LNCaP clone FGC (cell line): ENCODE results near the gene WWC1.

Experiments
- DNase-seq: peaks from one replicate; pipeline ENCODE4 v3.0.0-alpha.2; 2011; ENCODE audit warnings: low read depth
- H3K4me3 ChIP-seq: 2 replicates; pipeline ENCODE4 v1.5.1; 2011; ENCODE audit warnings: mild to moderate bottlenecking, low read depth, low read length, control low read depth
- TF ChIP-seq, protein P1 (sequence below): IDR thresholded peaks from 2 replicates; pipeline ENCODE4 v1.5.1; 2012; ENCODE audit warnings: mild to moderate bottlenecking; ENCODE audit not compliant: control insufficient read depth, insufficient read depth; ENCODE audit errors: extremely low read depth

WWC1 gene

DNA sequence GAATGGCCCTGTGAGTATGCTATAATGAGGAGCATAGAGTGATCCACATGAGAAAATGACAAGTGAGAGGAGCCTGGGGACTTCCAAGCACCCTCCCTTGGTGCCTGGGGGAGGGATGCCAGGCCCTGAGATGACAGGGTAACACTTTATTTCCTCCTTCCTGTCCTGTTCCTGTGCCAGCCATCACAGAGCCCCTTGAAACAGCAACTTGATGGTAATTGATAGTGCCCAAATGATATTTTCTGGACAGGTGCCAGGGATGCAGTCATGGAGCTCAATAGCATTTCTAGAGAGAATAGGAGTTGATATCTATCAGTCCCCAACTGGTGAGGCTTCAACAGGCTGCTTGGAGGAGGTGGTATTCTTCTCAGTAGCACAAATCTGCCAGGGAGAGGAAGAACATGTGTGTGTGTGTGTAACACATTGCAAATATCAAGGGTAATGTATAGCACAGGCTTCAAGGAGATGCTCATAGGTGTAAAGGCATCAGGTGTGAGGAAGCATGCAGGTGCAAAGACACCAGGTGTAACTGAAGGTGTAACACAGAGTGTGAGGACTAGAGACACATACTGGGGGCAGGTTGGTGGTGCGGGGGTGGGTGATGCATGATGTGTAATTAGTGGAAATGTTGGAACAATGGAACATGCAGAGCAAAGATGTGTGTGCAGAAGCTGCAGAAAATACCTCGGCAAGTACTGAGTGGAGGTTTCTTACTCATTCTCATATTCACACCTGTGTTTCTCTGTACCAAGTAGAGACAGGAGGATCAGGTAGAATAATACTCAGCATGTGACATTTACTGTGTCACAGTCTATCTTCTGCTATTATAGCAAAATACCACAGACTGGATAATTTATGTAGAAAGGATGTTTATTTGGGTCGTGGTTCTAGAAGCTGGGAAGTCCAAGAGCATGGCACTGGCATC is 18.1 kb upstream of the WWC1 start:
- TF ChIP-seq, protein P1, sequence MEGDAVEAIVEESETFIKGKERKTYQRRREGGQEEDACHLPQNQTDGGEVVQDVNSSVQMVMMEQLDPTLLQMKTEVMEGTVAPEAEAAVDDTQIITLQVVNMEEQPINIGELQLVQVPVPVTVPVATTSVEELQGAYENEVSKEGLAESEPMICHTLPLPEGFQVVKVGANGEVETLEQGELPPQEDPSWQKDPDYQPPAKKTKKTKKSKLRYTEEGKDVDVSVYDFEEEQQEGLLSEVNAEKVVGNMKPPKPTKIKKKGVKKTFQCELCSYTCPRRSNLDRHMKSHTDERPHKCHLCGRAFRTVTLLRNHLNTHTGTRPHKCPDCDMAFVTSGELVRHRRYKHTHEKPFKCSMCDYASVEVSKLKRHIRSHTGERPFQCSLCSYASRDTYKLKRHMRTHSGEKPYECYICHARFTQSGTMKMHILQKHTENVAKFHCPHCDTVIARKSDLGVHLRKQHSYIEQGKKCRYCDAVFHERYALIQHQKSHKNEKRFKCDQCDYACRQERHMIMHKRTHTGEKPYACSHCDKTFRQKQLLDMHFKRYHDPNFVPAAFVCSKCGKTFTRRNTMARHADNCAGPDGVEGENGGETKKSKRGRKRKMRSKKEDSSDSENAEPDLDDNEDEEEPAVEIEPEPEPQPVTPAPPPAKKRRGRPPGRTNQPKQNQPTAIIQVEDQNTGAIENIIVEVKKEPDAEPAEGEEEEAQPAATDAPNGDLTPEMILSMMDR, result no peak
- no peak overlapping the region for H3K4me3 ChIP-seq
- no peak for DNase-seq

DNA sequence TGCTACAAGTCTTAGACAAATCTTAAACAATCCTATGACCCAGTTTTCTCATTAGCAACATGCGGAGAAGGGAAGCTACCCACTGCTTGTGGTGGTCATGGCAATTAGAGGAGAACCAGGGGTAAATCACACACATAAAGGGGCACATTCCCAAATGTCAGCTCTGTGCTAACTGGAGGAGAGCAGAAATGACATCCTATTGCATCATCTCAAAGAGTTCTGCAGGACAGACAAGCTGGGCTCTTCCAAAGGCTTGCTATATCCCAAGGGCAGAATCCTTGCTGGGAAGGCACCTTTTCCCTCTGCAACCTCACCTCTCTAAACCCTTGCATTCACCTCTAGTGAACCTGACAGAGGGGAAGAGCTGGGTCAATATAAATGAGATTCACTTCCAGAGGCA is 17.0 kb upstream of the WWC1 start:
- no peak for DNase-seq
- H3K4me3 ChIP-seq, result no peak overlapping the region
- TF ChIP-seq, protein P1, result no peak

GRCh38 chr5:168275940-168276339 is 15.5 kb upstream of the WWC1 start:
- DNase-seq, result no peak
- TF ChIP-seq, protein P1, result no peak
- H3K4me3 ChIP-seq, result no peak overlapping the region

- DNase-seq, result no peak
- H3K4me3 ChIP-seq, result no peak overlapping the region
- TF ChIP-seq, protein P1, result no peak
Observed at GRCh38 chr5:168282120-168282519, 9.3 kb upstream of the WWC1 start.

DNA sequence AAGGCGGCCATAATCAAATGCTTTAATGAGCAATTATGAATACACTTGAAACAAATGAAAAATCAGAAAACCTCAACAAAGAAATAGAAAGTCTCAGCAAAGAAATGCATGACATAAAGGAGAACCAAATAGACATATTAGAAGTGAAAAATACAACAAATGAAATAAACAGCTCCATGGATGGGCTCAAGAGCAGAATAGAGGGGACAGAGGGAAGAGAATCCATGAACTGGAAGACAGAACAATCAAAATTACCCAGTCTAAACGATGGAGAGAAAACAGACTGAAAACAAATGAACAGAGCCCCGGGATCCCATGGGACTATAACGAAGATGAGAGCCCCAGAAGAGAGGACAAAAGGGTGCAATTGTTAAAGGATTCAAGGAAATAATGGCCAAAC is 6.6 kb upstream of the WWC1 start:
- DNase-seq, result no peak
- H3K4me3 ChIP-seq, result no peak overlapping the region
- TF ChIP-seq, protein P1, result no peak

- TF ChIP-seq, protein P1, result no peak
- no peak for DNase-seq
- H3K4me3 ChIP-seq, result no peak overlapping the region
Observed at GRCh38 chr5:168285696-168286095, 5.7 kb upstream of the WWC1 start.
